ENCODE results near the gene ARNT2.

Gene ARNT2

DNA sequence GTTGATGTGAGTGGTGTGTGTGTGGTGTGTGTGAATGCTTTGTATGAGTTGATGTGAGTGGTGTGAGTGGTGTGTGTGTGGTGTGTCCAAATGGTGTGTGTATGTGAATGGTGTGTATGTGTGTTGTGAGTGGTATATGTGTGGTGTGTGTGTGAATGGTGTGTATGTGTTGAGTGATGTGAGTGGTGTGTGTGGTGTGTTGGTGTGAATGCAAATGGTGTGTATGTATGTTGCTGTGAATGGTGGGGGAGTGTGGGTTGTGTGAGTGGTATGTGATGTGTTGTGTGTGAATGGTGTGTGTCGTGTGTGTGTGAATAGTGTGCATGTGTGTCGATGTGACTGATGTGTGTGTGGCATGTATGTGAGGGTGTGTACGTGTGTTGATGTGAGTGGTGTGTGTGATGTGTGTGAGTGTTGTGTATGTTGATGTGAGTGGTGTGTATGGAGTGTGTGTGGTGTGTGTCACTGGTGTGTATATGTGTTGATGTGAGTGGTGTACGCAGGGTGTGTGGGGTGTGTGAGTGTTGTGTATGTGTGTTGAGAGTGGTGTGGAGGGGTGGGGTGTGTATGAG, 40.6 kb downstream of the ARNT2 start:
- no peak for DNase-seq

DNA sequence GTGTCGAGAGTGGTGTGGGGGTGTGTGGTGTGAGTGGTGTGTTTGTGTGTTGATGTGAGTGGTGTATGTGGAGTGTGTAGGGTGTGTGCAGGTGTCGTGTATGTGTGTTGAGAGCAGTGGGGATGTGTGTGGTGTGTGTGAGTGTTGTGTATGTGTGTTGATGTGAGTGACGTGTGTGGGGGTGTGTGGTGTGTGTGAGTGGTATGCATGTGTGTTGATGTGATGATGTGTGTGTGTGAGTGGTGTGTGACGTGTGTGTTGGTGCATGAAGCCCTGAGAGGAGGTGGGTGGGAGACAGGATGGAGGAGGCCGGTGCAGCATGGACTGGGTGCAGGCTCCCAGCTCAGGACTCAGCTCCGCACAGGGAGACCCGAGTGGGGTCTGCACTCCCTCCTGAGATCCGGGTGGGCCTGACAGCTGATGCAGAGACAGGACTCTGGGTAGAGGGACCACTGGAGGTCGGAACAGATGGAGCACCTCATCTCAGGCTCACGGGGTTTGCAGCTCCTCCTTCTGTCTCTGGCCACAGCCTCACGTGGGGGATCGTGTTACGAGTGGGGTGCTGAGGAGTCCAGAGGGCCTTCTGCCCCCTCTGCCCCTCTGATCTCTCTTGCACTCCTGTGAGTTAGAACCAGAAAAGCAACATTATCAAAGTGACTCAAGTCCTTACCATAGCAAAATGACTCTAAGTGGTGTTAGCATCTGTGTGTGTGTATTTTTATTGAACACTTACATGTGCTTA, 41.3 kb downstream of the ARNT2 start:
- DNase-seq, result no peak

DNA sequence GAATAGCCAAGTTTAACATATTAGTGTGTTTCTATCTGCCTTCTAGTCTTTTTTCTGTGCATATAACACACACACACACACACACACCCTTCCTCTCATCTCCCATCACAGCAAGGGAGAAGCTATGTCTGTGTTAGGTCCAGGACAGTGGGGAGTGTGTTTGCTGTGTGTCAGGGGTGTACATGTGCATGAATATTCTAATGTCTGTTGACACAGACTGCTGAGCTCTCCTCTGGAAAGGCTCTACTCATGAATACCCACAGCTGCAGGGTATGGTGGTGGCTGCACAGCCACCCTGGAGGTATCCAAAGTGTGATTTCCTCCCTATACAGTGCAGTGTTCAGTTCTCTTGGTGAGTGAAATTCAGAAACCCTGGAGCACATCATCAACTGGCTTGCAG, 42.9 kb downstream of the ARNT2 start:
- no peak for DNase-seq

DNA sequence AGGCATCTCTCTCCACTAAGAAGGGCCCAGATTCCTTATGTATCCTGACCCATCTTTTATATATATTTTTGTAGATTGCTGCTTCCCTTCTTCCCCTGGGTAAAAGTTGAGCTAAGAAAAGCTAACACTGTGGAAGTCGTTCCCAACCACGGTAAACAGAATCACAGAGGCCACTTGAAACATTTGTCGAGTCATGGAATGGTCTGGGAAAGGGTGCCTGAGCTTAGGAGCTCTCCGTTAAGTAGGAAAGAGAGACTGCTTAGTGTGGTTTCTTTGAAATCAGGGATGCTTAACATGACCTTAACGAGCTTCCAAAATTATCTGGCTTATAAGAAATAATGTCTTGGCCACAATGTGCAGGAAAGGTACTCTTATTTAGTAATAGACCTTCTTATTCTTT, 45.6 kb downstream of the ARNT2 start:
- no peak for DNase-seq

DNA sequence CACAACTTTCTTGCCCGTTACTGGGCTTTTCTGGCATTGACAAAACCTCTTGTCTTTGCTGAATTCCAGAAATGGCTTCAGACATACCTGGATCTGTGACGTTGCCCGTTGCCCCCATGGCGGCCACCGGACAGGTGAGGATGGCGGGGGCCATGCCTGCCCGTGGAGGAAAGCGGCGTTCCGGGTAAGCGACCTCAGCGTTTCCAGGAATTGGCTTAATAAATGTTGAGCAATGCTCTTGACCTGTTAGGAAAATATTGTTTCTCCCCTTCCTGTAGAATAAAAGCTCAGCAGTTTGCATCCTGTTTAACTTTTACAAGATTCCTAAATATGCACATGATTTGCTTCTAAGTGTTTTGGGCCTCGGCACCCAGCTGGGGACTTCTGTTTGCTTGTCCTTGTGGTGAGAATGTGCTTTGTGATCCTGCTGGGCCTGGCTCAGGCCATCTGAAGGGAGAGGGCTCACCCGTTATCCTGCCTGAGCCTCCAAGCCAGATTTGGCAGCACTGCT, 46.7 kb downstream of the ARNT2 start:
- DNase-seq, result no peak

DNA sequence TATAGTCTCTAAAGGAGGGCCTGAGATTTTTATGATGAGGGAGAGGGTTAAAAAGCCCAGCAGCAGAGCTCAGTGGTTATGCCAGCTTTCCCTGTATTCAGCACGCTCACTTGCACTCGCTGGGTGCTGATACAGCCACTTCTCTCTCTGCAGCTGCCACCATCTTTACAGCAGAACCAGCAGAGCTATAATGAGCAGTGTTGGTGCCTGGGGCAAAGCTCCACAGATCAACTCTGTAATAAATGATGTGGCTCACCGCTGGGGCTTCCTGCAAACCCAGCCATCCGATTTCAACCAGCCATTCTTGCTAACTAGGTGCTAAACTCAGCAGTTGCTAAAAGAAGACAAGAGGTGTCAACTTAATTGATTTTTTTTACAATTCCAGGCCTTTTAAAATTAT, 48.0 kb downstream of the ARNT2 start:
- no peak for DNase-seq

DNA sequence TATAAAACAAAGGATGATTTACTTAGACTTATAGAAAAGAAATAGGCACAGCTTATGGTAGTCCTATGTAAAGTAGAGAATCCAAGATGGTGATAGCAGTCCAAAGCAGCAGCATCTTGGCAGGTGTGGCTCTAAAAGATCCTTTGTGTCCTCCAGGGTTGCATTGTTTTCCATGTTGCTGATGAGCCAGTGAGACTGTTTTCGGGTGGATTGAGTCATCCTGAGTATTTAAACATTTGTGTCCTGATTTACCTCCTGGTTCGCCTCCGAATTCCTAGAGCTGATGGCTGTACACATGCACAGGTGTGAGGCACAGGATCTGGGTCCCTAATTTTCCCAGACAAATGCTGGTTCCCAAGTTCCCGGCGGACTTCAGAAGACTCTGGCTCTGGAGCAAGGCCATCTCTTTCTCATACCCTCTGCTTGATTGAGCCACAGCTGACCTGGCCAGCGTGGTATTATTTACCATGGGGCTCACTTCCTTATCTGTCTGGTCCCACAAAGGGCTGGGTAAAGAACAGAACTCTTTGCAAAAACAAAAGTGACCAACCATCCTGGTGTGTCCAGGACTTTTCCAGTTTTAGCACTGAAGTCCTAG, 51.0 kb downstream of the ARNT2 start:
- DNase-seq, result no peak

DNA sequence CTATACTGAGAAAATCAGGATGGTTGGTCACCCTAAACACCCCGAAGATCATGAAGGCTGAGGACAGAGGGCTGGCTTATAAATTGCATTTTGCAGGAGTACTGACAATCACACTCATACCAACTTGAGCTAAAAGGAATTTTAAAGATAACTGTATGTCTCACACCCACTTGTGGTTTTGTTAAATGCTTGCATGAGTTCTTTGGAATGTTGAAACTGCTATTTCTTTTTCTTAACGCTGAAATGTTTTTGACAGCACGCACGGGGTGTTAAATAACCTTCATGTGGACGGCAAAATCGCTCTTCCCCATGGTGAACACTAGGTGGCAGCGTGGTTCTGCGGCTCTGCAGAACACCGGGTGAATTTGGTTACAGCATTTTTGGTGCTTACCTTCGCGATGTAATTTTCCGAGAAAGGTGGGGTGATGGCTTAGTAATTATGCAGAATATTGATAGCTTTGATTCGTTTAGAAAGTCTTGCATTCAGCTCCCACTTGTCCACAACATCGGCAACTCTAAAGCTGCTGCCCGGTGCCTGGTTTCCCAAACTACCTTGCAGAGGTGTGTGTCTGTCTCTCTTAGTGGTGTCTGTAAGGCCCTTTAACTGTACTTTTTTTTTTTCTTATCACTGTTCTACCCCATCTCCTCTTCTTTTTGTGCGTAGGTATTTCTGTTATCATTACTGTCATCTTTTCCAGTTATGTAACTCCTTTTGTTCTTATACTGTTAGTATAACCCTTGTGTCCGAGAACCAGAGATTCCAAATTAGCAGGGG, 51.7 kb downstream of the ARNT2 start:
- DNase-seq, result peak; percentile 57

DNA sequence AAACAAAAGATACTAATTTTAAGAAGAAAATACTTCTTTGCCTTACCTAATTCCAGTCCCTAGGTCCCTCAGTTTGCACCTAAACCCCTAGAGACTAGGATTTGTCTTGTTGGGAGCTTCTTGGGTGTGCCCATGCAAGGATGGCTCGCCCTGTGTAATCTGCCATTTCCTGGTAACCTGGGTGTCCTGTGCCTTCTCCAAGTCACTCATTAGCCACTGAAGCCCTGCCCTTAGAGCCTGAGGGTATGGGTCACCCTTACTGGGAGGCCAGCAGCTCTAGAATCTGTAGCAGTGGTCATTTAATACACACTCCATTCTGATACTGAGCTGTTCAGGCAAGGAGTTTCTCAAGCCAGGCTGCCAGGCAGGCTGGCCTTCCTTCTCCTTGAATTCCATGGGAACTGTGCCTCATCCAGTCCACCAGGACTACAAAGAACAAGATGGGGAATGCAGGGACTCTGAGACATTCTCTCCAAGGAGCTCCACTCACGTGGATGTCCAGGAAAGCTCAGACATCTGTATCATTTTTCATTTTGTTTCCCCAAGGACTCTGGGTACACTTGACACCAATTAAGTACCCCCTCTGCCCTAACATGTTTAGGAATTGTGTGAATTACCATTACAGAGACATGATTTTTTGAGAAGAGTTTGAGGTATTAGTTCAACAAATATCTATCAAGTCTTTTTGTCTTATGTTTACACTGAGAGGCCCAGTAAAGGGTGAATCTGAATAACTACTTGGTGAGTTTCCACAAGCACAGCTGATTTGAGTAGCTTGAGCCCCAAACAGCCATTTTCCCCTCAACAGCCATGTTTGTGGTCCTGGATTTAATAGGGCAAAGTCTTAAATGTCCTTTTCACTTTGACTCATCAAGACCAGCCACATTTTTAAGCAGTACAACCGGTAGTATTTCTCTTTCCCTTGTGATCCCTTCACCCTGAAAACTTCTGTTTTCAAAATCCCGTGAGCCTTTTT, 52.6 kb downstream of the ARNT2 start:
- DNase-seq, result no peak

DNA sequence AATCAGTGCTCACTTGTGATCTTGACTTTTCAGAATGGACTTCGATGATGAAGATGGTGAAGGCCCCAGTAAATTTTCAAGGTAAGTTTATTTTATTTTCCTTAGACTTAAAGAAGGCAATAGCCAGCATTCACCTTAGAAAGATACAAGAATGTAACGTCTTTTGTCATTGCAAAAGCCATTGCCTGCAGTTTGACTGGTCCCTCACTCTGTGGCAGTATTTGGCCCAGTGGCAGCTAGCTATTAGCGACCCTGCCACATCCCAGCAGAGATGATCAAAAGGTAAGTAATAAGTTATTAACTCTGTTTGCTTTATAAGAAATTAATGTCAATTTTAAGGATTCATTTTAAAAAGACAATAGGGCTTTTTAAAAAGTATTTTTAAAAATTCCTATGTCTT, 53.7 kb downstream of the ARNT2 start:
- no peak for DNase-seq

DNA sequence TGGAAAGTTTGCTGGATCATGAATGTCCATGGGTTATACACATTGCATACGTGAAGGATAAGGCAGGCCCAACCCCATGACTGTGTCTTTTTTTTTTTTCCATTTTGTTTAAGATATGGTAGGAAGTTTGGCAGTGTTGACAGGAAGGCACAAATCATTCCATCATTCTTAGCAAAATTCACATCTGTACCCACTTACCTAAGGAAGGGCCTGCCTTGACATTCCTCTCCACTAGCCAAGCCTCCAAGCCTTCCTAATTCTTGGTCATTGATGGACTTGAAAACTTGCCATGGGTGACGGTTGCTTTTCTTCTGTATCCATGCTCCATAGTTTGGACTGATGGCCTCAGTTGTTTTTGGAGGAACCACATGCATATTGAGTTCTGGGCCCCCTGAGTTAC, 54.4 kb downstream of the ARNT2 start:
- no peak for DNase-seq

DNA sequence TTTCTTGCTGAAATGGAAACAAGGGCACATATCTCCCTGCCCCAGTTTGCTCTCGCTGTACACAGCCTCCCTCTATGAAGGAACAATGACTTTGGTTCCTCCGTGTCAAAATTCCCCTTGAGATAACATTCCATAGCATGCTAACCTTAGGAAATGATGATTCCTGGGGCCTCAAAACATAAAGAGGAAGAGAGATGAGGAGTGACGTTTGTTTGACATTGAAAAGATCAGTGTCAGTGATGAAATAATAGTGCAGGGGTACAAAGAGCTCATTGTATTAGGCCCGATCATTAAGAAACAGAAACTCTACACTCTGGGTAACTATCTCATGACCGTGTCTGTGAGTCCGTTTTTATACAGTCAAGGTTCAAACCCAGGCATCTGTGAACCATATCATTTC, 55.2 kb downstream of the ARNT2 start:
- no peak for DNase-seq

DNA sequence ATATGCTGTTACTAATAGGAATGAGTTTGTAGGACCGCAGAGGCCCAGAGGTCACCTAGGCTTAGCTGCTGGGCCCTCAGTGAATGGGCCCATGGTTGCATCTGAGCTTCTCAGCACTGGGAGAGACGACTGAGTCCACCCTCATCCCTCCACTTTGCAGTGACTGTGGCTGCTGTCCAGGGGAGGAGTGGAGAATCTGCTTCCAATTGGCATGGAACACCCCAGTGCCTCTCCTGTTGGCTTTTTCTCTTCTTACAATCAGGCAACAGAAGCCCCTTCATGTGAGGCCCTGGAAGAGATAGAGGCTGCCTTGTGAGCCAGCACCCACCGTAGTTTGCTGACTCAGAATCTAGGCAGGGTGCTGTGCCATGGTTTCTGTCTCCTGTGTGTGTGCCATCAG, 55.6 kb downstream of the ARNT2 start:
- DNase-seq, result no peak

DNA sequence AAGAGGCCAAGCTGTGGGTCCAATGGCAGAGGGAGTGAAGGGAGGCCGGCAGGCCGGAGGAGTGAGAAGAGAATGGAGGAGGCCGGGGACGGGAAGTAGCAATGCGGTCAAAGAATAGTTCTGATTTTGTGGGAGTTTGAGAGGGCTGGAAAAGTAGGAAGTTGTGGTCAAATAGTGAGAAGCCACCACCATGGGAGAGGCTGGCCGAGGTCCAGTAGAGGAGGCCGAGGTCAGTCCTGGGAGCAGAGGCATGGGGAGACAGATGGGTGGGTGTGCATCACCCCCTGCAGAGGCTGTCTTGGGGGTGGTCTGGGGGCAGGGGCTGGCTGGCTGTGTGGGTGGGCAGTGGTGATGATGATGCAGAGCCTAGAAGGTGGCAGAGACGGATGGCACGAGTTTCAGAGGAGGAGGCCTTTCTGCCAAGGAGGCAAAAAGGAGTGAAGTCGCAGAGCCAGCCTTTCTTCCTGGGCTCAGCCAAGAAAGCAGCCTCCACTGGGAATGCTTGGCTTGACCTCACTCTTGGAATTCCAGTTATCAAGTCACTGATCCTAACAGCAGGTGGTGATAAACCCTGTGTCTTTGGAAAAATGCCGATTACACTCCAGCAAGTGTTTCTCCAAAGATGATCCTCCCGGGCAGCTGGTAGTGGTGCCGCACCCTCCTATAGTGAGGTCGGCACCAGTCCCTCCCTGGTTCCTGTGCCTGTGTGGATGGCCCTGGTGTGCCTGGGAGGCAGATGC, 57.3 kb downstream of the ARNT2 start:
- peak; percentile 39 for DNase-seq

DNA sequence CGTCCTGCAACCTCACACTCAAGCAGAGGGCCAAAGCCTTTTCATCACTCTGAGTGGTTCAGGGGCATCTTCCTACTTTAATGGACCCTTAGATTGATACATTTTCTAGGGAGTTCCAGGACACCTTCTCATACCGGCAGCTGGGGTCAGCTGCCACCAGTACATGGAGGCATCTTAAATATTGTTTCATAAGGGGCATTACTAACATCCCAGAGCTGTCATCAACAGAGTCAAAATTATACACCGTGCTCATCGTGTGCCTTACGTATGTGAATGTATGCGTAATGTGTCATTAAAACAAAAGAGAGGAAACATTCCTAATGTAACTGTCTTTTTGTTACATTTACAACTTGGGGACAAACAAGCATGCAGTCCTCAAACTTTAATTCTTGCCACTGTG, 57.9 kb downstream of the ARNT2 start:
- DNase-seq, result no peak

DNA sequence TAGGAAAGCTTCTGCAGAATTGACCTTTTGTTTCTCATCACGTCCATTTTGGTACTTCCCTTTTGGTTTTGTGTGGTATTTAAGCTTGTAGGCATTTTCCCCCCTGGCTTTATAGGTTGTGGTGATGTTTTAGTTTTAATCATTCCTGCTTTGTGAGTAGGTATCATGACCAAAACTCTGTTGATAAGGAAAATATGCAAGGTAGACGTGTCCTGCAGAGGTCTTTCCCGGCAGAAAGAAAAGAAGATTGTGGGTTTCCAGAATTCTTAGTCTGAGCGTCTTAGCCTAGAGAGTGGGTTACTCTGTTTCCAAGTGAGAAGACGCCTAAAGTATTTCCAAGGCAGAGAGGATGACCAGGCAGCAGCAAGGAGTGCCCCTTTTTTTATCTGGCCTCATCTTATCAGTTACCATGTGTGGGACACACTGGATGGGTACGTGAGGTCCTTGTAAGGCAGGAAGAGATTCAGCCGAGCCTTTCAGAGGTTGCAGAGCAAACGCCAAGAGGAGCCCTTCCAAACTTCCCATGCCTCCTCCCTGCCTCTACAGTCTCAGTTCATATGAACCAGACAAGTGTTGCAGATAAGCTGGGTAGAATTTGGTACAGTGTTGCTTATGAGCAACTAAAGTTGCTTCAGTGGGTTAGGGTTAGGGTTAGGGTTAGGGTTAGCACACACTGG, 58.8 kb downstream of the ARNT2 start:
- DNase-seq, result no peak

DNA sequence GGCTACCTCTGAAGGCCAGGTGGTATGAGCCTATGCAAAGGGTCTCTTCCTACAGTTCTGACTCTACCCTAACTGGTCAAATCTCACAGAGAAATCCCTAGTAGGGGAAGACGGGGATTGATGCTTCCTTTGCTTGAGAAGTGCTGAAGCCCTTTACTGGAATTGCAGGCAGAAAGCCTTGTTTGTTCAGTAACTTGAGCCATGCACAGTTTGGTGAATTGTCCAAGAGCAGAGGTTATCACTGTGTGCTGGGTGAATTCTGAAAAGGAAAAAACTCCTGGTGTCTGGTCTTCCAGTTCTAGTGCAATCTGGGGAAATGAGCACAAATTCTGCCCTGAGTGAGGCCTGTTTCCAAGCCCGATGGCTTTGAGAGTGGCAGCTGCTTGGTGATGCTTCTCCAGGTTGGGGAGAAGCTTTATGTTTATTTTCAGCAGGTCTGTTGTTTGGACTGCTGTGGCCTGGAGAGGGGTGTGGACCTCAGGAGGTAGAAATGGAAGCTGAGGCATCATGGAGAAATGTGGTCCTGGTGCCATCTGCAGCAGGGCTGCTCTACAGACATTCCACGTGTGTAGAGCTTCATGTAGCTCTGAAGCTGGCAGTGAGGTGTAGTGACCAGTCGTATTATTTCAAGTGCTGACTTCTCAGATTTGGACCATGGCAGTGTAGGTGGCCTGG, 60.9 kb downstream of the ARNT2 start:
- DNase-seq, result no peak

DNA sequence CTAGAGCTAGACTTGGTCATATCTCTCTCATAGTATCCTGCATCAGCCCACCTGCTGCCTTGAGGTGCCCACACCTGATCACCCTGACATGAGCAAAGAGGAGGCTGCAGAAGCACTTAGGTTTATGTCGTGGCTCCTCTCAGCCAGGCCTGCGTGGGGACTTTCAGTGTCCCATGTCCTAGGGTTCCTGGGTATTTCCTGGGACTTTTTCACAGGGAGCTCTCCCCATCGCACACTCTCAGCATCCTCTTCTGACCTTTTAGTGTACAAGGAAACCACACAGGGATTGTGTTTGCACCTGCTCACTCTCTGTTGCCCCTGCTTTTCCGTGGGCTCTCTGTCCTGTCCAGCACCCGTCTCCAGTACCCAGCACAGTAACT, 61.4 kb downstream of the ARNT2 start:
- DNase-seq, result no peak

DNA sequence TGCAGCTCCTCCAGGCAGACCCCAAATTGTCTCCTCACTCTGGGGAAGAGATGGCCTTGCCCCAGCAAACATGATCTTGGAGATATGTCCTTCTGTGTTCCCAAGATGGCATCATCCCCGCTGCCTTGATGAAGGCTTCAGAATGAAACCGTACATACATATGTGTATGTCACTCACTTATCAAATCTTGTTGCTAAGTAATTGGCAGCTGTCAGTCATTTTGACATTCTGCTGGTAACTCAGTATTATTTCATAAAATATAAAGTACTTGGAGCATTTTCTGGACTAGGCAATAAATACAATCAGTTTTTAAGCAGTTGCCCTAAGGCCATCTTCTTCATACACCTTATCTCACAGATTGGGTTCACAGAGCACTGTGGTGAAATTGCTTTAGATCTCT, 62.4 kb downstream of the ARNT2 start:
- DNase-seq, result no peak

DNA sequence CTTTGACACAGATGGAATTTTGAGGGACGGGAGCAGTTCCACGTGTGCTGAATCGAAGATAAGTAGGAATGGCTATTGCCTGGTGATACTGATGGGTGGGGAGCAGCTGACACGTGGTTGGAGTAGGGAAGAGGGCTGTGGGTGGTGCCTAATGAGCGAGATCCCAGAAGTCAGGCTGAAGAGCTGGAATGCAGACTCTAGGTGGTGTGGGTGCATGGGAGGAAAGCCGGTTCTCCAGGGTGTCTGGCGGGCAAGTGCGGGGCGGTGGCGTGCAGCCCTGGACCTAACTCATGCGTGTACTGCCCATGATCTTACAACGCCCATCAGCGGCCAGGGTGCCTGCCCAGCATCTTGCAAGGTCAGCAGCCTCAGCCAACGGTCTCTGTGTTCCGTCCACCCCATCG, 63.1 kb downstream of the ARNT2 start:
- DNase-seq, result no peak

DNA sequence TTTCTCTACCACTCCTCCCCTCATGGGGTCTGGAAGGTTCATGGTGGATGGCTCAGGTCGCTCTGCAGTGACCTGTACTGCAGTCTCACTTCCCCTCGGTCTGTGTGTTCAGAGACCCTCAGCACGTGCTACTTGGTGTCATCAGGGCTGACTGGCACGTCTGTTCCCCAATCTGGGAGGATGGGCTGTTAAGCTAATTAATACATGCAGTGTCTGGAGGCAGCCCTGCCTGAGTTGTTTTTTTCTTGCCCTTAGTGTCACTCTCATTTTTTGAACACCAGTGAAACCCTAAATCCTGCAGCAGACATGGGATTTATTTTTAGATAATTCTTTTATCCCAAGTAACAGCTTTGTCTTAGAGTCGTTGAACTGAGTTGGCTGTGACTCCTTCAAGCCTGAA, 64.6 kb downstream of the ARNT2 start:
- no peak for DNase-seq

Data from right hindlimb (tissue), 1 donor.